Activated CD4-positive, alpha-beta T cell treated with anti-CD3 and anti-CD28 coated beads, Interleukin-2, amount 10 ng/mL, durations not matched to agents 7 days and 5 days (primary cell): ENCODE results near the gene SLC16A2. TPM values are rescaled to one million over a fixed set of nuclear protein-coding genes. Genes with fewer than 3 reads are reported as not detected.

Source experiments
- CTCF ChIA-PET: fragments of 350-600 bp; sonication (Branson Sonifier 250); formaldehyde crosslinking; loops from one replicate; lab custom pipeline; 2021; ENCODE audit warnings: antibody characterized with exemption; lab: Charles Lee
- POLR2A ChIA-PET: fragments of 350-600 bp; sonication (Branson Sonifier 250); formaldehyde crosslinking; loops from one replicate; lab custom pipeline; 2021; ENCODE audit warnings: antibody characterized with exemption; lab: Charles Lee
- DNase-seq: peaks from one replicate; pipeline ENCODE4 v3.0.0-alpha.2; 2020
- H3K27ac Mint-ChIP-seq: one replicate; pipeline ENCODE4 v1.8.0; 2021; ENCODE audit warnings: mild to moderate bottlenecking, moderate library complexity, mixed read lengths
- H3K27me3 Mint-ChIP-seq: one replicate; pipeline ENCODE4 v1.8.0; 2021; ENCODE audit warnings: mixed read lengths
- H3K36me3 Mint-ChIP-seq: one replicate; pipeline ENCODE4 v1.8.0; 2021; ENCODE audit warnings: low read depth, mixed read lengths
- H3K4me1 Mint-ChIP-seq: one replicate; pipeline ENCODE4 v1.8.0; 2021; ENCODE audit warnings: mixed read lengths
- H3K4me3 Mint-ChIP-seq: one replicate; pipeline ENCODE4 v1.8.0; 2021; ENCODE audit warnings: mild to moderate bottlenecking, moderate library complexity, mixed read lengths
- H3K9me3 Mint-ChIP-seq: one replicate; pipeline ENCODE4 v1.8.0; 2021; ENCODE audit warnings: mixed read lengths
- total RNA-seq, 2 experiments: library from RNA; stranded (reverse); gene quantifications; one replicate each; pipeline ENCODE4 v1.2.3, GENCODE V29; 2021

Gene SLC16A2
- total RNA-seq, 2 experiments from 2014 or later: 0.12 TPM; not detected in 1

GRCh38 chrX:74520291-74520690 is 99.0 kb downstream of the SLC16A2 start:
- Mint-ChIP-seq H3K36me3 (no peaks in the 10 kb centered on the region), H3K27ac (no peak overlapping the region), H3K4me3 (no peak overlapping the region), H3K27me3 (no peaks in the 10 kb centered on the region), H3K4me1 (no peaks in the 10 kb centered on the region), H3K9me3 (no peaks in the 10 kb centered on the region)
- POLR2A ChIA-PET: no interaction called here
- DNase-seq: no peak
- CTCF ChIA-PET: interaction anchor here (0.9 kb wide), 1 partner anchor 11 kb away, joined by 3 read pairs; no protein-coding TSS in a partner anchor

GRCh38 chrX:74520896-74521295 is 99.6 kb downstream of the SLC16A2 start:
- H3K36me3 Mint-ChIP-seq: no peaks in the 10 kb centered on the region
- POLR2A ChIA-PET: no interaction called here

GRCh38 chrX:74521961-74522751 is 100.9 kb downstream of the SLC16A2 start:
- no peaks in the 10 kb centered on the region for H3K4me1 Mint-ChIP-seq
- H3K9me3 Mint-ChIP-seq: no peaks in the 10 kb centered on the region
- no peak overlapping the region for H3K27ac Mint-ChIP-seq
- no peaks in the 10 kb centered on the region for H3K27me3 Mint-ChIP-seq
- H3K36me3 Mint-ChIP-seq: no peaks in the 10 kb centered on the region
- POLR2A ChIA-PET: no interaction called here
- no peak overlapping the region for H3K4me3 Mint-ChIP-seq
- no peak for DNase-seq
- CTCF ChIA-PET: interaction anchor here (0.6 to 1.5 kb wide), 5 partner anchors 10 to 1699 kb away, joined by 3 to 4 read pairs (median 3); no protein-coding TSS in a partner anchor

More at GRCh38 chrX:74520896-74521295, 99.6 kb downstream of the SLC16A2 start:
- CTCF ChIA-PET: interaction anchor here (0.9 to 1.5 kb wide), 4 partner anchors 9 to 15 kb away, joined by 3 to 4 read pairs (median 3); no protein-coding TSS in a partner anchor
- H3K4me3 Mint-ChIP-seq: no peak overlapping the region
- H3K4me1 Mint-ChIP-seq: no peaks in the 10 kb centered on the region
- H3K27ac Mint-ChIP-seq: no peak overlapping the region
- H3K9me3 Mint-ChIP-seq: no peaks in the 10 kb centered on the region
- DNase-seq: no peak
- H3K27me3 Mint-ChIP-seq: no peaks in the 10 kb centered on the region

GRCh38 chrX:74523224-74523623 is 101.9 kb downstream of the SLC16A2 start:
- Mint-ChIP-seq H3K4me3 (no peak overlapping the region), H3K27me3 (no peaks in the 10 kb centered on the region), H3K4me1 (no peaks in the 10 kb centered on the region), H3K36me3 (no peaks in the 10 kb centered on the region), H3K9me3 (no peaks in the 10 kb centered on the region), H3K27ac (no peak overlapping the region)
- no peak for DNase-seq
- ChIA-PET POLR2A (no interaction called here), CTCF (interaction anchor here (1.3 kb wide), 1 partner anchor 21 kb away, joined by 3 read pairs; no protein-coding TSS in a partner anchor)

- H3K27me3 Mint-ChIP-seq: no peaks in the 10 kb centered on the region
- H3K36me3 Mint-ChIP-seq: no peaks in the 10 kb centered on the region
- CTCF ChIA-PET: no interaction called here
- no peak overlapping the region for H3K4me3 Mint-ChIP-seq
- POLR2A ChIA-PET: no interaction called here
- H3K27ac Mint-ChIP-seq: no peak overlapping the region
- no peaks in the 10 kb centered on the region for H3K9me3 Mint-ChIP-seq
- no peaks in the 10 kb centered on the region for H3K4me1 Mint-ChIP-seq
- no peak for DNase-seq
Measured at GRCh38 chrX:74523870-74524735, 102.8 kb downstream of the SLC16A2 start.

- no peaks in the 10 kb centered on the region for H3K9me3 Mint-ChIP-seq
Measured at GRCh38 chrX:74525116-74525515, 103.8 kb downstream of the SLC16A2 start.

GRCh38 chrX:74526764-74527163 is 105.5 kb downstream of the SLC16A2 start:
- DNase-seq: no peak
- H3K36me3 Mint-ChIP-seq: no peaks in the 10 kb centered on the region
- no peak overlapping the region for H3K4me3 Mint-ChIP-seq
- POLR2A ChIA-PET: no interaction called here
- H3K27ac Mint-ChIP-seq: no peak overlapping the region
- no peaks in the 10 kb centered on the region for H3K27me3 Mint-ChIP-seq
- H3K9me3 Mint-ChIP-seq: no peaks in the 10 kb centered on the region
- CTCF ChIA-PET: no interaction called here
- H3K4me1 Mint-ChIP-seq: no peaks in the 10 kb centered on the region

More at GRCh38 chrX:74525116-74525515, 103.8 kb downstream of the SLC16A2 start:
- H3K27me3 Mint-ChIP-seq: no peaks in the 10 kb centered on the region
- DNase-seq: no peak
- no peaks in the 10 kb centered on the region for H3K4me1 Mint-ChIP-seq
- H3K27ac Mint-ChIP-seq: no peak overlapping the region
- ChIA-PET CTCF (no interaction called here), POLR2A (no interaction called here)
- no peak overlapping the region for H3K4me3 Mint-ChIP-seq
- H3K36me3 Mint-ChIP-seq: no peaks in the 10 kb centered on the region

GRCh38 chrX:74527350-74527749 is 106.1 kb downstream of the SLC16A2 start:
- CTCF ChIA-PET: no interaction called here
- Mint-ChIP-seq H3K27ac (no peak overlapping the region), H3K36me3 (no peaks in the 10 kb centered on the region), H3K4me1 (no peaks in the 10 kb centered on the region), H3K9me3 (no peaks in the 10 kb centered on the region), H3K4me3 (no peak overlapping the region), H3K27me3 (no peaks in the 10 kb centered on the region)
- DNase-seq: no peak
- POLR2A ChIA-PET: no interaction called here

GRCh38 chrX:74529311-74529710 is 108.0 kb downstream of the SLC16A2 start:
- no peak overlapping the region for H3K4me3 Mint-ChIP-seq
- no peaks in the 10 kb centered on the region for H3K9me3 Mint-ChIP-seq
- CTCF ChIA-PET: no interaction called here
- no peak for DNase-seq
- POLR2A ChIA-PET: no interaction called here
- no peaks in the 10 kb centered on the region for H3K36me3 Mint-ChIP-seq
- H3K27me3 Mint-ChIP-seq: no peaks in the 10 kb centered on the region
- H3K4me1 Mint-ChIP-seq: no peaks in the 10 kb centered on the region
- no peak overlapping the region for H3K27ac Mint-ChIP-seq

GRCh38 chrX:74531081-74531480 is 109.8 kb downstream of the SLC16A2 start:
- Mint-ChIP-seq H3K9me3 (no peaks in the 10 kb centered on the region), H3K27ac (no peak overlapping the region), H3K4me3 (no peak overlapping the region), H3K36me3 (no peaks in the 10 kb centered on the region), H3K4me1 (peaks cover 9% of the 10 kb centered on the region), H3K27me3 (no peaks in the 10 kb centered on the region)
- DNase-seq: no peak
- ChIA-PET CTCF (interaction anchor here (0.6 to 1.2 kb wide), 3 partner anchors 11 to 78 kb away, joined by 3 to 4 read pairs (median 3); no protein-coding TSS in a partner anchor), POLR2A (no interaction called here)

- Mint-ChIP-seq H3K27ac (peak overlapping the region; percentile 50), H3K27me3 (no peaks in the 10 kb centered on the region), H3K4me3 (no peak overlapping the region), H3K4me1 (peaks cover 17% of the 10 kb centered on the region), H3K36me3 (no peaks in the 10 kb centered on the region), H3K9me3 (no peaks in the 10 kb centered on the region)
- ChIA-PET POLR2A (no interaction called here), CTCF (interaction anchor here (0.7 to 1.3 kb wide), 2 partner anchors 10 to 142 kb away, joined by 3 read pairs; no protein-coding TSS in a partner anchor)
- no peak for DNase-seq
Measured at GRCh38 chrX:74534569-74535038, 113.3 kb downstream of the SLC16A2 start.

- Mint-ChIP-seq H3K27ac (peak overlapping the region; percentile 50), H3K4me1 (peaks cover 17% of the 10 kb centered on the region), H3K36me3 (no peaks in the 10 kb centered on the region), H3K9me3 (no peaks in the 10 kb centered on the region), H3K27me3 (no peaks in the 10 kb centered on the region), H3K4me3 (no peak overlapping the region)
- ChIA-PET POLR2A (no interaction called here), CTCF (interaction anchor here (1.3 kb wide), 2 partner anchors 9 to 14 kb away, joined by 3 read pairs; no protein-coding TSS in a partner anchor)
- DNase-seq: no peak
Measured at GRCh38 chrX:74535086-74535407, 113.8 kb downstream of the SLC16A2 start.
